Stimulated activated CD8-positive, alpha-beta memory T cell treated with anti-CD3 and anti-CD28 coated beads, Interleukin-4, amount 100 ng/mL, for 24 hours (primary cell): ENCODE data around the gene SERINC2.

ENCODE experiments used
- DNase-seq: peaks from one replicate; pipeline ENCODE4 v3.0.0-alpha.2; 2020; ENCODE audit warnings: low read depth

The SERINC2 gene

DNA sequence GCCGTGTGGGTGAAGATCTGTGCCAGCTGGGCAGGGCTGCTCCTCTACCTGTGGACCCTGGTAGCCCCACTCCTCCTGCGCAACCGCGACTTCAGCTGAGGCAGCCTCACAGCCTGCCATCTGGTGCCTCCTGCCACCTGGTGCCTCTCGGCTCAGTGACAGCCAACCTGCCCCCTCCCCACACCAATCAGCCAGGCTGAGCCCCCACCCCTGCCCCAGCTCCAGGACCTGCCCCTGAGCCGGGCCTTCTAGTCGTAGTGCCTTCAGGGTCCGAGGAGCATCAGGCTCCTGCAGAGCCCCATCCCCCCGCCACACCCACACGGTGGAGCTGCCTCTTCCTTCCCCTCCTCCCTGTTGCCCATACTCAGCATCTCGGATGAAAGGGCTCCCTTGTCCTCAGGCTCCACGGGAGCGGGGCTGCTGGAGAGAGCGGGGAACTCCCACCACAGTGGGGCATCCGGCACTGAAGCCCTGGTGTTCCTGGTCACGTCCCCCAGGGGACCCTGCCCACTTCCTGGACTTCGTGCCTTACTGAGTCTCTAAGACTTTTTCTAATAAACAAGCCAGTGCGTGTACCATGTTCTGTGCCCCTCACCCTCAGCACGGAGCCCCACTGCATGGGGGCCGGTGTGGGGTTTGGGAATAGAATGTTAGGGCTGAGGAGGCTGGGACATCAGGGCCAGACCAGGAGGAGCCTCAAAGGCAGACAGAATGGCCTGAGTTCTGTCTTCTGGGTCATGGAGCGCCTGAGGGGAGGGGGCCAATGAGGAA is 21.3 kb downstream of the SERINC2 start:
- DNase-seq, result no peak

DNA sequence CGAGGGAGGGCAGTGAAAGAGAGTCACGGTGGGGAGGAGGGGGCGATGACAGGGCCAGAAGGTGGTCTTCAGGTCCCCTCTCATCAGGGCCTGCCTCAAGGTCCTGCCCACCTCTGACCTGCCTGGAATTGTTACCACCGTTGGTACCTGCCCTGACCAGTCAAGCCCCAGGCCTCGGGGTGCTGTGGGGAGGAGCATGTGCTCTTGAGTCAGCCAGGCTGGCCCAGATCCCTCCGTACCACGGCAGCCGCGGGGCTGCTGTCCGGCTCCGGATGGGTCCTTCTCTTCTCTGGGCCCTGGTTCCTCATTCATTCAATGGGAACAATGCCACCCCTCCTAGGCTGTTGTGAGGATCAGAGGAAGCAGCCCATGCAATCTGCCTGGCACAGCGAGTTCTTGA is 22.0 kb downstream of the SERINC2 start:
- no peak for DNase-seq

DNA sequence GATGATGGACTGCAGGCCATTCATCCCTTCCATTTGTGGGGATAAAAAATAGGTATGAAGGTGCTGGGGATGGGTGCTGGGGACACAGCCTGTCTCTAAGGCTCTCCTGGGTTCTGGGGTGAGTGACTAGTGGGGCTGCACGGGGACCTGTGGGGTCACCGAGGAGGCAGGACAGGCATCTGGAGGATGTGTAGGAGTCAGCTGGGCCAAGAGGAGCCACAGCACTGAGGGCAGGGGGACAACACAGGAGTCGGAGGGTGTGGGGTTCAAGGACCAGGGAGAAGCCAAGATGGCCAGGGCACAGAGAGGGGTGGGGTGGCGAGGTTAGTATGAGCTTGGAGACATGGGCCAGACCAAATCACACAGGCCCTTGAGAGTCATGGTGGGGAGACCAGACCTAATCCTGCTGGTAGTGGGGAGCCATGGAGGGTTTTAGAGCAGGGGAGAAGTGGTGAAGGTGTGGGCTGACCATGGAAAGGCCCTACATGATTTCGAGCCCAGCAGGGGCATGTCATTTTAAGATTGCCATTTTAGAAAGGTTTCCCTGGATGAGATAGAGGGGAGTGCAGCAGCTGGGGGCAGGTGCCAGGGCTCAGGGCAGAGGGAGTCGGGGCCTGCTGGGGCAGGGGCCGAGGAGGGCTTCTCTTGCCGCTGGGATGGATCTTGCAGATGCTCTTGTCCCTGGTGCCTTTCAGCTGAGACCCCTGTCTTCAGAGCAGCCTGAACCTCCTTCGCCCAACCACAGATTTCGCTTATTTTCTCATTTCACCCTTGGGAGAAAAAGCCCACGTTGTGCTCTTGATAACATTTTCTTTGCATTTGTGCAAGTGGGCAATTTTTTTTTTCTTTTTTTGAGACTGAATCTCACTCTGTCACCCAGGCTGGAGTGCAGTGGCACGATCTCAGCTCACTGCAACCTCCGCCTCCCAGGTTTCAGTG is 22.7 kb downstream of the SERINC2 start:
- DNase-seq, result no peak

DNA sequence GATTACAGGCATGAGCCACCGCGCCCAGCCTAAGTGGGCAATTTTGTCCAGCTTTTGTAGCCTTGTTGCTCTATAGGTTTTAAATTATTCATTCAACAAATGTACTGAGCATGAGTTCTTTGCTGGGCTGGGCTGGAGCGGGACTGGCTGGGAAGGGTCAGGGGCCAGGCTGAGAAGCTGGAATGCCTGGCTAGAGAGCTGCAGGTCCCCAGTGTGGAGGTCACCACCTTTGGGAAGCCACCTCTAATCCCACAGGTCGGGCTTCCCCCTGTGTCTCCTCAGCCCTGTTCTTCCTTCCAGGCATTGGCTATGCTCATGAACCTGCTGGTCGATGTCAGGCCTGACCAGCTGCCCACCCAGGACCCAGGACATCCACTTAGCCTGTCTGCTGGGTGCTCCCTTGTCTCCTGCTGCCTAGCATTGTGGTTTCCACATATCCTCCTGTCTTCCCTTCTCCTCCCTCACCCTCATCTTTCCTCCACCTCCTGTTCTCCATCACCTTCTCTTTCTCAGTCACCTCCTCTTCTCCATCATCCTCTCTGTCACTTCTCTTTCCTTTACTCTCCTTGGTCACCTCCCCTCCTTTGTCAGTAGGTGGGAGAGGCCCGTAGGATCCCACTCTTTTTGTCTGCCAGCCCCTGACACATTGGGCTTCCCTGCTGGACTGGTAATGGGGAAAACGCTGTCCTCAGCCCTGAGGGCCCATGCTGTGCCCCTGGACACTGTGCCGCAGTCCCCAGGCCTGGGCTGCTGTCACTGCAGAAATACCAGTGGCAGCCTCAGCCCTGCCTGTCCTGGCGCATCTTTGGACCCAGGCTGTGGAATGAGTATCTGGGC is 23.8 kb downstream of the SERINC2 start:
- no peak for DNase-seq

DNA sequence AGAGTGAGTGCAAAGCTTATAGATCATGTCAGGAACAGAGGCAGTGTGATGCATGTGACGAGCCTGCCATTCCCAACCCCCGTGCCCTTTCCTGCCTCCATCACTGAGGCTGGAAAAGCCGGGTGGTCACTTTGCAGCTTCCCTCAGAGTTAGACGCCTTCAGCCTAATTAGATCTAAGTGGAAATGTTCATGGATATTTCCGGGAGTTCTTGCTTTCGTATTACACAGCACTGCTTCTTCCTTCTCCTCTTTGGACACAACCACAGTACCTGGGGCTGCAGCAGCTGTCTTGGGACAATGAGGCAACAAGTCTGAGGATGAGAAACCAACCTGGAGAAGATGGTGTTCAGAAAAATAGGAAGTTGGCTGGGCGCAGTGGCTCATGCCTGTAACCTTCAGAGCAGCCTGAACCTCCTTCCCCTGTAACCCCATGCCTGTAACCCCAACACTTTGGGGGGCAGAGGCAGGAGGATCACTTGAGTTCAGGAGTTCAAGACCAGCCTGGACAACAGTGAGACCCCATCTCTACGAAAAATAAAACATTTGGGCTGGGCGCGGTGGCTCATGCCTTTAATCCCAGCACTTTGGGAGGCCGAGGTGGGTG is 24.5 kb downstream of the SERINC2 start:
- DNase-seq, result no peak

DNA sequence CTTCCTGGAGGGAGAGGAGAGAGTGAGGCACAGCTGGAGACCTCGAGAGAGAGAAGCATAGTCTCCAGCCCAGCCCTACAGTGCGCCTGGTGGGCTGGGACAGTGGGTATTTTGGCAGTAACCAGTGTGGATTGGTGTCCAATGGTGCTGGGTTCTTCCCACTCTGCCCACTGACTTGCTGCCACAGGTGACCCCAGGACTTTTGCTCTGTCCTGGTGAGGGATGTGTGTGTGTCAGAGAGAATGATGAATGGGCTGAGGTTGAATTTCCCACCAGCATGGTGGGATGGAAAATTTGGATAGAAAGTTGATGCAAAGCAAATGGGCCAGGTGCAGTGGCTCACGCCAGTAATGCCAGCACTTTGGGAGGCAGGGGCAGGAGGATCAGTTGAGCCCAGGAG is 26.3 kb downstream of the SERINC2 start:
- no peak for DNase-seq

DNA sequence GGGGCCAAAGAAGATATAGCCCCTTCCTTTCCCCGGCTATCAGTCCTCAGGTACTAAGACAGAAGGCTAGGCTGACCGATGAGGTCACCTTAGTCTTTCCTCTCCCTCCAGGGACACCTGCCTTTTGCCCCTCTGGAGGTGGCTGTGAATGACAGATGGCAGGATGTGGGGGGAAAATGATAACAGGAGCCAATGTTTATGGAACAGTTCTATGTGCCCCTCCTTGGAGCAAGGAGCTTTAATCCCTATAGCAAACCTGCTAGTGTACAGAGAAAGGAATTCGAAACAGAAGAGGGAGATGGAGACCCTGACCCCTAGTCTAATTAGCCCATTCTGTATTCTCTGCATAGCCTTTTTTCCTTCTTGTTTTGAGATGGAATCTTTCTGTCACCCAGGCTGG is 28.1 kb downstream of the SERINC2 start:
- no peak for DNase-seq

DNA sequence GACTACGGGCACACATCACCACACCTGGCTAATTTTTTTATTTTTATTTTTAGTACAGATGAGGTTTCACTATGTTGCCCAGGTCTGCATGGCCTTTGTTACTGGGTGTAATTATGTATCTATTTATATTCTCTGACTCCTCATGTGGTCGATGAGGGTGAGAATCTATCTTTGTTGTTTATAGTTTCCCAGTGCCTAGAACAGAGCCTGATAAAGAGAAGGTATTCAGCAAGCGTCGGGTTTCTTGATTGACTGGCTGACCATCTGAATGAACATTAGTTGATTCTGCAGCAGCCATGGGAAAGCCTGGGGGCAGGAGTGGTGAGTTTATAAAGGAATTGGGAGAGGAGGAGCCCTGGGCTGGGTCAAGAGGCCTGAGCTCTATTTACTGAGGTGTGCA is 28.5 kb downstream of the SERINC2 start:
- DNase-seq, result no peak

DNA sequence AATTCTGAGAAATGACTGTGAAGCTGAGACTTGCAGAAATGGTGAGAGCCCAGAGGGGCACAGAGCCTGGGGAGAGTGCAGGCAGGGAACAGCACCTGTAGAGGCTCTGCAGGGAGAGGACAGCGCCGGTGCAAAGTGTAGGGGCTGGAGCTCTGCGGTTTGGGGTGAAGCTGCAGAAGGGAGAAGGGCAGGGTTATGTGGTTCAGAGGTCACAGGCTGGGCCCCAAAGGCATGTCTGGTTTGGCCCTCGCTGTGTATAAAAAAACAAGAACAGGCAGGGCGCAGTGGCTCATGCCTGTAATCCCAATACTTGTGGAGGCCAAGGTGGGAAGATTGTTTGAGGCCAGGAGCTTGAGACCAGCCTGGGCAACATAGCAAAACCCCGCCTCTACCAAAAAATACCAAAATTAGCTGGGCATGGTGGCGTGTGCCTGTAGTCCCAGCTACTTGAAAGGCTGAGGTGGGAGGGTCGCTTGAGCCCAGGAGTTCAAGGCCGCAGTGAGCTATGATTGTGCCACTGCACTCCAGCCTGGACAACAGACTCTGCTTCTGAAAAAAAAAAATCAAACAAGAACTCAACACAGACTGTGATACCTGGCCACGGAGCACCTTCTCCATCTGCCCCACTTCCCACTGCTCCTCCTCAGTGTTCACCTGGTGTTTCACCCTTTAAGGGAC is 29.1 kb downstream of the SERINC2 start:
- DNase-seq, result no peak

DNA sequence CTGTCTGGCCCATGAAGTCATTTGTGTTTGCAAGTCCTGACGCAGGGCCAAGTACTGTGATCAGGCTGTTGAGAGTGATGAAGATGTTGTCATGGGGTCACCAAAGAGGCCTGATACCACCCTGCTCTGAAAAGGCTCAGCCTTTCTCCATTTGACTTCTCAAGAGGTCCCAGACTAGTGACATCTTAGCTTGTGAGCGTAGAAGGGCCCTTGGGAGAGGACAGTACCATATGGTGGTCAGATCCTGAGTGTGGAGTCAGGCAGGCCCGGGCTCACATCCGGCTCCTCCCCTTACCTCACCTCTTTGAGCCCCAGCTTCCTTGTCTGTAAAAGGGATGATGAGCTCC is 29.6 kb downstream of the SERINC2 start:
- no peak for DNase-seq

DNA sequence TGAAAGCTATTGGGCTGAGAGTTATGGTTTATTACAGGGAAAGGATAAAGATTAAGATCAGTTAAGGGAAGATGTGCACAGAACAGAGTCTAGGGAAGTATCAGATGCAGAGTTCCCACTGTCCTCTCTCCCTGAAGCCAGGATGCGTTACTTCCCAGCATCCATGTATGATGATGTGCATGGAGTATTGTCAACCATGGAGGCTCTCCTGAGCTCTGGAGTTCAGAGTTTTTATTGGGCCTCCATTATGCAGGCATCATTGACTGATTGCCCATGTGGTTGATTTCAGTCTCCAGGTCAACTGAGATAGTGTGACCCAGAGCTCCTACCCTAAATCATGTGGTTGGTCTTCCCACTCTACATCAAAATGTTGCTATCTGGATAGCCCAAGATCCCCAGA is 30.7 kb downstream of the SERINC2 start:
- no peak for DNase-seq

DNA sequence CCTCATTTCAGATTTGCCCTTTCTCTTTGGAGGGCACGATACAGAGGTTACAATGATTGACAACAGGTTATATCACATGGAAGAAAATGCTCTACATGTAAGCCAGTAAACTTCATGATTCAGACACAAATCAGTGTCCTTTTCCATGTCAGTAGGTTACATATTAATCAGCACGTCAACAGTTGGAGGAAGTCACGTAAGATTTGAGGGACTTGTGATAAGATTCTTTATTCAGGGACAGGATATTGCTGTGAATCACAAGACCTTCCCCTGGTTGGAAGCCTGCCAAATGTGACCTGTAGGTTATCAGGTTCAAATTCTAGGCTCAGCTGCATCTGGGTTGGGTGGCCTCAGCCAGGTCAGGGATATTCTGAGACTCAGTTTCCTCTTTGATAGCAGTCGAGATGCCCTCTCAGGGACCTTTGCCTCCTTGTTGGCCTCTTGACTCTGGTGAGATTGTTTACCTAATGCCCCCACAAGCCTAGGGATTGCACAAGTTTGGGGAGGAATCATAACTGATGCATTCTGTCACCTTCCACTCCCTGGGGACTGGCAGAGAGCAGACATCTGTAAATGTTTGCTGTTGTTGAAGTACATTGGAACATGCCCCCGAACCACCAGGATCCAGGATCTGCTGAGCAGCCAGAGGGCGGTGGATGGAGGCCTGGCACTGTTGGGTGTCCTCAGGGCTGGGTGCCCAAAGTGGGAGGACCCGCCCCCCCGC is 31.9 kb downstream of the SERINC2 start:
- no peak for DNase-seq

DNA sequence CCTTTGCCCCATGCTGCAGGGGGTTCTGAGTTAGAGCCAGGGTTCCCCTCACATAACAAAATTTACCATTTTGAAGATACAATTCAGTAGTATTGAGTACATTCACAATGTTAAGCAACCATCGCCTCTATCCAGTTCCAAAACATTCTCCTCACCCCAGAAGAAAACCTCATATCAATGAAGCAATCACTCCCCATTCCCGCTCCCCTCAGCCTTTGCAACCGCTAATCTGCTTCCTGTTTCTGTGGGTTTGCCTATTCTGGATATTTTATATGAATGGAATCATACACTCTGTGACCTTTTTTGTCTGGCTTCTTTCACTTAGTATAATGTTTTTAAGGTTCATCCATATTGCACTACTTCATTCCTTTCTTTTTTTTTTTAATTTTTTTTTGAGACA is 32.9 kb downstream of the SERINC2 start:
- DNase-seq, result no peak

DNA sequence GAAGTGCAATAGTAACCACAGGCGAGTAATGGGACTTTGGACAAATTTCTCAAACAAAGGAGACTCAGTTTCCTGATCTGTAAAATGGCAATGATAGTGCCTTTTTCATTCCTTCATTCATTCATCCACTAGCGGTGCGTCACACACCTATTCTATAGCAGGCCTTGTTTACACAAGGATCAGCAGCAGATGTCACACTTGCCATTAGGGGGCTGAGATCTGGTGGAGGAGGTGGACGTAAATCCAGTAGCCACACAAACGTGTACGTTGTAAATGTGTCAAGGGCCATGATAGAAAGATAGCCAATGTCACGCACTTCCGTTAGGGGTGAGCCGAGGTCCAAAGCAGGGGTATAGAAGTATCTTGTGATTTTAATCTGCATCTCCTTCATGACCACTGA is 34.2 kb downstream of the SERINC2 start:
- no peak for DNase-seq

DNA sequence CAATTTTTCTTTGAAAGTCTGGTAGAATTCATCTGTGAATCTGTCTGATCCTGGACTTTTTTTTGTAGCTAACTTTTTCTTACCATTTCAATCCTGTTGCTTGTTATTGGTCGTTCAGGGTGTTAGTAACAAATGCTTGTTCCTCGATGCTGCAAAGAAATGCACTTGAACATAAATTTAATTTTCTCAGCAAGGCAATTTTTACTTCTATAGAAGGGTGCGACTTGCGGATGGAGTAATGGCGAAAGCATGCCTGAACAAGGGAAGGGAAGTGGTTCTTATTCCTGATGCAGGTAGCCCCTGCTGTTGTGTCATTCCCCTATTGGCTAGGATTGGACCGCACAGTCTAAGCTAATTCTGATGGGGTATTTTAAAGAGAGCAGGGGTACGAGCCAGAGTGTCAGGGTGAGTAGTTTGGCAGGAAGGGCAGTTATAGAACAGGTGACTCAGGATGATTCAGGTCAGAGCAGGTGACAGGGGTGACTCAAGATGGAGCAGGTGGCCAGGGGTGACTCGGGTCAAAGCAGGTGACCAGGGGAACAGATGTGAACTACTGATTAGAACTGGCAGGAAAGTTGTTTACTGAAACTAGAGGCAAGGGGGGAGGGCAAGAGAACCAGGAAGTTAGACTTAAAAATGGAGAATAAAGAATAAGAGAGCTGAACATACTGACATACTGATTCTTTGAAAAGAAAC is 40.5 kb downstream of the SERINC2 start:
- no peak for DNase-seq

DNA sequence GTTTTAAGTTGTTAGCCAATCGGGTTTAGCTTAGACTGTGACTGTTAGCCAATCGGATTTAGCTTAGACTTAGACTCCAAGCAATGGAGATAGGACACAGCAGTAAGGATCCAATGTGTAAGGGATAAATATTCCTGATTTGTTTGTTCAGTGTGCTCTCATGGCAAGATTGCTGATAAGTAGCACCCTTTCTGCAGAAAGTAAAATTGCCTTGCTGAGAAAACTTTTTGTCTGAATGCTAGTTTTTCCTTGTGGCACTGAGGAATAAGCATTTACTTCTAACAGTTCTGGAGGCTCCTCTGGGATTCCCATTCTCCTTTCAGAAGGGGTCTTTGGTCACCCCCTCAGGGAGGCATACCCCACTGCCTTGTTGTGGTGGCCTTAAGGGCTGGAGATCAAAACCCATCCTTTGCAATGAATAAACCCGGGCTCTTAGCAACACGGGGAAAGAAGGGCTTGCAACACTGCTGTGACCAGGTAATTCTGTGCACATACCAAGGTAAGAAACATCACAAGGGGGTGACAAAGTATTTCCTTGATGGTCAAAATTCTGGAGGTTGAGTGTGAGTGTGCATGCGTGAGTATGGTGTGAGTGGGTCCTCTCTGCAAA is 45.4 kb downstream of the SERINC2 start:
- no peak for DNase-seq

DNA sequence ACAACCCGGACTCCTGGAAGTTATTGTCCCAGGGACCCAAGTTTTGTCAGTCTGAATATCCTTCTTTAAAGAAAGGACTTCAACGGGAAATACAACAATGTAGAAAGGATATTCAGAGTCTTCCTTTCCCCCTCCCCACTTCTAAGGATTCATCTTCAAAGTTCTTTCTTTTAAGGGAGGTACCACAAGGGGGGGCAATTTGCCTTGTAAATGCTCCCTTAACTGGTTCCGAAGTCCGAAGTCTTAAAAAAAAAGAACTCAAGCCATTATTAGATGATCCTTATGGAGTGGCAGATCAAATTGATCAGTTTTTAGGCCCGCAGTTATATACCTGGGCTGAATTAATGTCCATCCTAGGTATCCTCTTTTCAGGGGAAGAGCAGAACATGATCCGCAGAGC is 47.0 kb downstream of the SERINC2 start:
- DNase-seq, result no peak

DNA sequence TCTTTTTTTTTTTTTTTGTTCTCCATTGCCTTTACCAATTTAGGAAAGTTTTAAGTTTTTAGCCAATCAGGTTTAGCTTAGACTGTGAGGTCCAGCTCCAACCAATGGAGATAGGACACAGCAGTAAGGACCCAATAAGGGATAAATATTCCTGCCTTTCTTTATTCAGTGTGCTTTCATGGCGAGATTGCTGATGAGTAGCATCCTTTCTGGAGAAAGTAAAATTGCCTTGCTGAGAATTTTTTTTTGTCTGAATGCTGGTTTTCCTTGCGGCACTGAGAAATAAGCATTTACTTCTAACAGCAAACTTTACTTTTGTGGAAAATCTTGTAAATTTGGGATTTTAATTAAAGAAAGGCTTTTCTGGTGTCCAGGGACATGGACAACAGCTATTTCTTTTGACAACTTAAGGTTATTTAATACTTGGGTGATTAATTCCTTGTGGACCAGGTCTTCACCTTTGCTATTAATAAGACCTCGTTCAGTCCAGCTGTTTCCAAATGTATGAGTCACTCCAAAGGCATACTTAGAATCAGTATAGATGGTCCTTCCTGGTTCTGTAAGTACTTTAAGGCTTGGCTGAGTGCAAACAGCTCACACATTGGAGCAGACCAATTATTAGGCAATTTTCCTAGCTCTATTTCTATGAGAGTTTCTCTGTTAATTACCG is 54.1 kb downstream of the SERINC2 start:
- no peak for DNase-seq

DNA sequence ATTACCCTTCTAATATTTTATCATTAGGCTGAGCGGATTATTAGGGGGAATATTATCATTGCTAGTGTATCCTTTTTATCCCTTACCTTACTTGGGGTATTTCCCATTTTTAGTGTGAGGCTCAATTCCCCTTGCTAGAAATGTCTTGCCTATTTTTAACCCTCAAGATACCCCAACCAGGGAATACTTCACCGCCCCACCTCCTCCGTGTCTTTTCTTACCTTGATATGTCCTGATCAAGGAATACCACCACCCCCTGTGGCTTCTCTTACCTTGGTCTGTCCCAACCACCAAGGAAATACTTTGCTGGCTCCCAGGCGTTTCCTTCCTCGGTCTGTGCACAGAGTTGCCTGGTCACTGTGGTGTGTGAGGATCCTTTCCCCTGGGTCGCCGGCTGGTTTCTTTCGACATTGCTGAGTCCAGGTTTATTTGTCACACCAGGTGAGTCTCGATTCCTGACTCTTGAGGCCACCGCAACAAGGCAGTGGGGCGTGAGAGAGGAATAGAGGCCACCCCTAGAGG is 57.8 kb downstream of the SERINC2 start:
- DNase-seq, result no peak
